ENCODE measurements around the gene NT5C1A. TPM values are rescaled to one million over a fixed set of nuclear protein-coding genes. Genes with fewer than 3 reads are reported as not detected.

The NT5C1A gene
- total and polyA plus RNA-seq, 2 experiments from 2014 or later = 1.0 to 5.1 TPM

DNA sequence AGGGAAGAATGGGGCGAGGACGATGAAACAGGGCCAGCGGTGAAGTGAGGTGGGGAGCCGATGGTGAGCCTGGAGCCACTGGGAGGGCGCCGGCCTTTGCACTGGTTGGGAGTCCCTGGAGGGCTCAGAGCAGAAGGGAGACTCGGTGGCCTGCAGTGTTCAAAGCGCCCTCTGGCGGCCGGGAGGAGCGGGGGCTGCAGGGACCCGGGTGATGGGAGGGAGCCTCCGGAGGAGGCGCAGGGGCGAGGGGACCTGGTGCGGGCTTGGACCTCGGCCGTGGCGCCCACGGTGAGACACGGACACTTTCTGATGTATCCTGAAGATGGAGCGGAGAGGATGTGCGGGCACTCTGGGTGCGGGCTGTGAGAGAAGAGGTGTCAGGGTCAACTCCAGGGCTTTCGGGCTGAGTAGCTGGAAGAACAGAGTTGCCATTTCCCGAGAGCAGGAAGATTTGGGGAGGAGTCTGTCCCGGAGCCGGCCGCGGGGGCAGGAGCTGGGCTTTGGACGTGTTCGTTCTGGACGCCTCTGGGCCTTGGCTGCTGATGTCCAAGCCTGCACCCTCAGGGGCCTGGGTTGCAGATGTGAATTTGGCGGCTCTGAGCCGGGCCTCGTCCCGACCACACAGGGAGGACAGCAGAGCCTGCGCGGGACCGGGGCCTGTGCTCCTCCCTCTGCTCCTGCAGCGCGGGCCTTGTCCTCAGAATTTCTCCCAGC is 62.1 kb downstream of the NT5C1A start:
- H3K4me2 ChIP-seq = no peak overlapping the region
- no peaks in the 10 kb centered on the region for H3K27me3 ChIP-seq
- no peak overlapping the region for H3K27ac ChIP-seq
- H3K4me3 ChIP-seq = no peak overlapping the region
- peak; percentile 72 for DNase-seq (ENCODE audit: low spot score)
- 28% methylated on average over 42 of the region's 42 CpGs for WGBS (ENCODE audit: low lambda C conversion rate, missing lambda C conversion rate)
- no peaks in the 10 kb centered on the region for H3K79me2 ChIP-seq
- no peaks in the 10 kb centered on the region for H4K20me1 ChIP-seq (ENCODE audit: insufficient read depth, poor library complexity, severe bottlenecking)
- no peaks in the 10 kb centered on the region for H3K9me2 ChIP-seq (replicated peaks; ENCODE audit: insufficient read depth)
- no peaks in the 10 kb centered on the region for H3K4me1 ChIP-seq (ENCODE audit: insufficient read depth)
- H3K9me3 ChIP-seq (ENCODE audit: low read depth) = no peaks in the 10 kb centered on the region
- no peak overlapping the region for H2AFZ ChIP-seq
- peak; percentile 70 for TF ChIP-seq CTCF (IDR thresholded peaks at IDR 0.05; ENCODE audit: poor library complexity)
- no peak for TF ChIP-seq EZH2phosphoT487 (IDR thresholded peaks at IDR 0.05; ENCODE audit: low read depth, severe bottlenecking, unreplicated experiment)
- H3K36me3 ChIP-seq (replicated peaks; ENCODE audit: insufficient read depth, low read depth) = no peaks in the 10 kb centered on the region

Other genes with a start within 250 kb of the NT5C1A start
- 1.4 and 2.8 TPM in 2 replicates for gene BMP8A, start 180.5 kb downstream of the NT5C1A start, total RNA-seq
- 0.91 and 1.2 TPM in 2 replicates for gene BMP8A, start 180.5 kb downstream of the NT5C1A start, polyA plus RNA-seq
- 100 and 130 TPM in 2 replicates for gene PABPC4, start 95.3 kb downstream of the NT5C1A start, total RNA-seq
- 71.5 and 82.3 TPM in 2 replicates for gene PABPC4, start 95.3 kb downstream of the NT5C1A start, polyA plus RNA-seq
- gene HEYL, start 32.5 kb downstream of the NT5C1A start, total RNA-seq = 9.0 and 10.9 TPM in 2 replicates
- 17.9 and 24.8 TPM in 2 replicates for gene HEYL, start 32.5 kb downstream of the NT5C1A start, polyA plus RNA-seq
- gene HPCAL4, start 19.3 kb upstream of the NT5C1A start, total RNA-seq = 14.2 and 15.8 TPM in 2 replicates
- 12.6 and 13.8 TPM in 2 replicates for gene HPCAL4, start 19.3 kb upstream of the NT5C1A start, polyA plus RNA-seq
- gene PPIE, start 66.8 kb upstream of the NT5C1A start, total RNA-seq = 35.5 and 42.6 TPM in 2 replicates
- gene PPIE, start 66.8 kb upstream of the NT5C1A start, polyA plus RNA-seq = 61.2 and 77.3 TPM in 2 replicates
- 0.60 and 1.8 TPM in 2 replicates for gene OXCT2, start 99.2 kb upstream of the NT5C1A start, total RNA-seq
- gene OXCT2, start 99.2 kb upstream of the NT5C1A start, polyA plus RNA-seq = 0.25 and 0.39 TPM in 2 replicates
- gene BMP8B, start 116.8 kb upstream of the NT5C1A start, total RNA-seq = 5.5 and 7.6 TPM in 2 replicates
- gene BMP8B, start 116.8 kb upstream of the NT5C1A start, polyA plus RNA-seq = 1.9 and 3.1 TPM in 2 replicates
- 17.2 and 20.0 TPM in 2 replicates for gene TRIT1, start 211.4 kb upstream of the NT5C1A start, total RNA-seq
- gene TRIT1, start 211.4 kb upstream of the NT5C1A start, polyA plus RNA-seq = 16.6 and 19.7 TPM in 2 replicates
- 6.3 and 10.6 TPM in 2 replicates for gene MYCL, start 229.8 kb upstream of the NT5C1A start, total RNA-seq
- 7.3 and 7.8 TPM in 2 replicates for gene MYCL, start 229.8 kb upstream of the NT5C1A start, polyA plus RNA-seq

Data from hepatocyte (in vitro differentiated cells).